ENCODE data around the gene EIF5B.

EIF5B gene

DNA sequence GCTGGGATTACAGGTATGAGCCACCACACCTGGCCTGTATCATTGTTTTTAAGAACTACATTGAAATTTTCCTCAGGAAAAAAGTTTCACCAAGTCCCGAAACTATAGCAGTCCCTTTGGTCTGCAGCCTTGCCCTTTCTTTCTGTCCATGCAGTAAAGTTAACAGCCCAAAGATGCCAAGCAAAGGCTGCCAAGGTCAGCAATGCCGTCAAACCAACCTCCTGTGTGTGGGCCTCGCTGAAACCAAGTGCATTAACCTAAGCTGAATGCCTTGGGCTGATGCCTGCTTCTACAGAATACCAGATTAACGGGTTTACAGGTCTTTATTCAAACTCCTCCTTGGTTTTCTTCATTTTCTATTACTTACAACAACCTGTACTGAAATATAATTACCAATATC, 73.1 kb downstream of the EIF5B start:
- DNase-seq = no peak

DNA sequence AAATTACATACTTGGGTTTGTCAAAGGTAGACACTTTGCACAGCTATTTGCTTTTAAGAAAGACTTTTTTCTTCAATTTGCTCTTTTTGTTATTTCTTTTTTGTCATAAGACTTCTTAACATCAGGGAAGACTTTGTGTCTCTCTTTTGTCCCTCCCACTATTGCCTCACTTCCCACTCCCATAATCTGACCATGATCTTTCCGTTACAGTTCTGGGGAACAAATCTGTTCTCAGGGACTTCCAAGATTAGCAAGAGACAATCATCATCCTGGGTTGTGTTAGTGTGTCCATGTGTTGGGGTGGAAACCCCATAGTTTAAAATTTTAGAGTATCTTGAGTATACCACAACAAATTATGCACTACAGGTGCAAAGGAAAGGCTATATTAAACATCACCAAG, 77.4 kb downstream of the EIF5B start:
- no peak for DNase-seq

DNA sequence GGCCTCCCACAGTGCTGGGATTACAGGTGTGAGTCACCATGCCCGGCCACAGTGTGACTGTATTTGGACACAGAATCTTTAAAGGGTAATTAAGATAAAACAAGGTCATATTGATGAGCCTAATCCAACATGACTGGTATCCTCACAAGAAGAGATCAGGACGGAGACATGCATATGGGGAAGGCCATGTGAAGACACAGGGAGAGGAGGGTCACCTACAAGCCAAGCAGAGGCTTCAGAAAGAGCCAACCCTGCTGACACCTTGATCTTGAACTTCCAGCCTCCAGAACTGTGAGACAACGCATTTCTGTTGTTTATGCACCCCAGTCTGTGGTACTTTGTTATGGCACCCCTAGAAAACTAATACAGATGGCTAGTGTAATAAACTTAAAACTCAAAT, 80.2 kb downstream of the EIF5B start:
- no peak for DNase-seq

DNA sequence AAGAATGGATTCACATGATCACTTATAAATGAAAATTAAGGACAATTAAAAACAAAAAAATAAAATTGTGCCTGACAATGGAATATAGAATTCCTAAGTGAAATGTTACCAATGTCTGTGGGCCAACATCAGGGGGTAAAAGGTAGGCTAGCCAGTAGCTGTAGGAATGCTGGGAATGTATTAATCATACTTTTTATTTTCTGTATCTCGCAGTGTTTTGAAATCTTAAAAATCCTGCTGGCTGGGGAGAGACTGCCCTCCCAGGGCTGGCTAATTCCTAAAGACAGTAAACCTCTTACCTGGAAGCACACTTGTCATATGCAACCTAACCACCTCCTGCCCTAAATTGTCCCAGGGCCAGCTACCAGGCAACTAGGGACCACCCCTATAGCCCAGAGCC, 82.8 kb downstream of the EIF5B start:
- DNase-seq = no peak

DNA sequence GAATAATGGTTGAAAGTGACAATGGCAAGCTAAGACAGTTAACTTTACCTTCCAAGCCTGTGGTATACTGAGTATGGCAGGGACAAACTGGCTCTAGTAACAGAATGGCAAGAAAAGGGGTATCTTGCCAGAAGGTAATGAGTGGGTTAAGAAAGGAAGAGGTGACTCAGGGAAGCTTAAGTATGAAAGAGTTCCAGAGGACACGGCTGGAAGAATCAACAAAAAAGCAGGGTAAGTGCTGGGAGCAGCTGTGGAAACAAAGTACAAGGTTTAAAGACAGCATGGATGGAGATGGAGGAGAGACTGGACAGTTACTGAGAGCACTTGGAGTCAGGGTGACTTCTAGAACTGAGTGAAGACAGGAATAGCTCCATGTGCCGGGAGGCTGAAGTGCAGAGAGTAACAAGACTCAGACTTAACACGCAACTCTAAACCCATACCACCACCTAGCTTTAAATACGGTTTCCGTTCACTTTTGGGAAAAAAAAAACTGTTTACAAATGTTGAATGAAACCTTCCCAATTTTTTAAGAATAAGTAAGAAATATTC, 83.6 kb downstream of the EIF5B start:
- no peak for DNase-seq

DNA sequence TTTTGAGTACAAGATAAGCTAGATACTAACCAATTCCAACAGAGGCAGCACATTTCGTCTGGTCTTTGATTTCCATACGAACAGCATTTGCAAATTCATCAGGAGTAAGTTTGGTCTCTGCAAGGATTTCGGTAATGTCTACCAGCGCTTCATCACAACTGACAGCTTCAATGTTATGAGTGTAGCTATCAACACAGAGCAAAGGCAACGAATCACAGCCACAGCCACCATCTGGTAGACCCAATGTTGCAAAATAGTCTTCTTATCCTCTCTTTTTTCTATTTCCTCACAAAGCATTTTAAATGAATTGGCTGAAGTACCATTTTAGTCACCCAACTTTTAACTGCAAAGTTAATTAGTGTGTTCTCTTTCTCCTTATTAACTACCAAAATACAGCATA, 84.3 kb downstream of the EIF5B start:
- no peak for DNase-seq

DNA sequence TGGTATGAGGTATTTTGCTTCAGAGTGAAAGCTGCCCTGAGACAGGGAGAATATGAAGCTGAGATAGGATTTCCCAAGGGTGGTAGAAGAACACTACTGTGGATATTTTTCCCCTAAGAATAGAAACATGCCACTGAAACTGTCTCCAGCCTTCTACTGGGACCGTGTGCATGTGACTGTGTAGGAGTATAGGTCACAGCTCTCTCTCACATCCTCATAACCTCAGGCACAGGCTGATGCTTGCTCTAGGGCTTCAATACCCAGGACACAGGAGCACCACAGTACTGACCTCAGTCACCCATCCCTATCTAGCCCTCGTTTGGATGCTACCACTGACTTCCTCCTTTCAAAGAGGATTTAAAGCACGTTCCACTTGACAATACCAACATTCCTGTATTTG, 85.4 kb downstream of the EIF5B start:
- DNase-seq = no peak

DNA sequence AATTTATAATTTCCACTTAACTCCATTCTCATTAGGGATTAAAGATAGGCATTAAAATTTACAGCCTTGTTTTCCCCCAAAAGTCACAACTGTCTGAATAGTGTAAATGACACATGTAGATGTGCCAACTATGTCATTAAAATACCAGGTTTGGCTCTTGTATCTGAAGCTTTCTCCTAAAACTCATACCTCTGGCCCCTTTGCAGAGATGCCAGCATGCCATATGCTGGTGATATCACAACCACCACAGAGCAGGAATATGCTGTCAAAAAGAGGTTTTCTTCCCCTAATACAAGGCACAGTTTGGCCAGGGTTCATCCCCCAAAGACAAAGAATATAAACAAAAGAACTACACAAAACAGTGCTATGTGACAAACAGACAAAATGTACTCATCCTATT, 87.2 kb downstream of the EIF5B start:
- no peak for DNase-seq

DNA sequence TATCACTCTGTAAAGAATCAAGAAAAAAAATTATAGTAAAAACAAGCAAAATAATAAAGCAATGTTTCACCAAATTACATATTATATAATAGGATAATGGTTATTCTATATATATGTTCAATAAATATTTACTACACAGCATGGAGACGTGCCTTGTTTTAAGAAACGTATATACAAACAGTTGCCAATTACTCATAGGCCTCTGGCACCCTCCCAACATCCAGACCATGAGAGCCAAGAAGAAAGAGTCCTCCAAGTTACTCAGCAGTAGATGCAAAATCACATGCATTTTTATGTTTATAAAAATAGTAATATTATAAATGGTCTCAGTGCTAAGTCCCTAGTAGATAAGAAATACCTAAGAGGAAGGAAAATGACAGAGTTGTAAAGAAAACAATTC, 87.8 kb downstream of the EIF5B start:
- DNase-seq = no peak

DNA sequence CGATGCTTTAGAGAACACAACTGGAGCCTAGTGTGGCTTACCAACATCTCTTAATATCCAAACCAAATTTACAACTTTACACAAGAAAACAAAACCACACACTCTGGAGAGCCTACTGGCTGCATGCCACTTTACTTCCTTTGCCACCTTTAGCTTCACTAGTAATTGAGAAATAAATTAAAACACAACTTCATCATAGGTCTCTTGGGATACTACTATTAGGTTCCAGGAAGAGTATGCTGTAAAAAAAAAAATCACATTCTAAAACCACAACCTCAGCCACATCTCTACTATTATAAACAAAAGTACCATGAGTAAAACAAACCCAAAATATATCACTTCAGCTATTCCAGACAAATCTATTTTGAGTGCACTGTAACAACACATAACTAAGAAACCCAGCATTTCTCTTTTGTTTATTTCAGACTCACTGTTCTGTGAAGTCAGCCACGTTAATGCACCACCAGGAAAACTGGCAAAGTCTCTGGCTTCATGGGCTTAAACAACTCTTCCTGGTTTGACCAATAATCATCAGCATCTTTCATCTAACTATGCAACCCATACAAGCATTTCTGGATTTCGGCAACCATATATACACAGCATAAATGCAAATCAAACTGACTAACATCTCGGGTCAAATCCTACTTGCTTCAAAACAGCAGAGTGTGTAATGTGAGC, 93.6 kb downstream of the EIF5B start:
- no peak for DNase-seq

DNA sequence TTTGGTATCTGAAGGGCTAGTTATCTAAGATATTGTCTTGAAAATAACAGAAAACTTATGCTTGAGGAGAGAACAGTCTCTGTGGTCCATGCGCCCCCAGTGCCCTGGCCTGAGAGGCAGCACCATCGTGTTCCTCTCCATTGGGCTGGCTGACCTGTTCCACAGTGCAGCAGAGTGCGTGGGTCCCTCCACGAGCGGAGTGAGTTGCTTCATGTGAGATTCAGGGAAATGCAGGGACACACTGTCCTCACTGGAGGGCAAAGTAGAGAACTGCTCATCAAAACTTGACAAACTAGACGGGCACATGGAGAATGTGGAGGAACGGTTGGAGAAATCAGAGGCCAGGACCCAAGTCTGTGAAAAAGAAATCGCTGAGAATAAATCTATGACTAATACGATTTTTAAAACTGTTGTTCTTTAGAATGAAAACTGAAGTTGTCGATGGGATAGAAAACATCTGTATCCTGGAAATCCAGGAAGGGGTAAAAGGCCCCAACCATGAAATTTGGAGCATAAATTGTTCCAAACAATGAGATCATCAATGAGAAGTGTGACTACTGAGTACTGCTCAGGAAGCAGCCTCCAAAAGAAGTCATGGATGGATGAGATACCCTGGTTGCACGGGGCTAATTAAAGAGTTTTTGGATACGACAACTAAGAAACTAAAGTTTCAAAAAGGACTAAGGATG, 94.5 kb downstream of the EIF5B start:
- no peak for DNase-seq

DNA sequence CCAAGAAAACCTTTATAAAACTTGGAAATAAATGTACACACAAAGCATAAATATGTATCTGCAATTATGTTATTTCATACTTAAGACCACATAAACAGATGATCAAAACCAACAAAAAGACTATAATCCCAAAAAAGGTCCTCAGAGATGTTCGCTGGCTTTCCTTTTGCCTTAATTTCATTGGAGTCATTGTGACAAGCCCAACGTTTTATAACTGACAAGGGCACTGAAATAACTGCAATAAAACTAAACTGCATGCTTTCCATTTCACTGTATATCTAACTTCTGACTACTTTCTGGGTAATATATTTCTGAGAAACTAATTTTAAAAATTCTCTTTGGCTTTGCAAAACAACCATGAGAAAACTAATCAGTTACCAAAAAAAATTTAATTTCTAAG, 96.2 kb downstream of the EIF5B start:
- no peak for DNase-seq

DNA sequence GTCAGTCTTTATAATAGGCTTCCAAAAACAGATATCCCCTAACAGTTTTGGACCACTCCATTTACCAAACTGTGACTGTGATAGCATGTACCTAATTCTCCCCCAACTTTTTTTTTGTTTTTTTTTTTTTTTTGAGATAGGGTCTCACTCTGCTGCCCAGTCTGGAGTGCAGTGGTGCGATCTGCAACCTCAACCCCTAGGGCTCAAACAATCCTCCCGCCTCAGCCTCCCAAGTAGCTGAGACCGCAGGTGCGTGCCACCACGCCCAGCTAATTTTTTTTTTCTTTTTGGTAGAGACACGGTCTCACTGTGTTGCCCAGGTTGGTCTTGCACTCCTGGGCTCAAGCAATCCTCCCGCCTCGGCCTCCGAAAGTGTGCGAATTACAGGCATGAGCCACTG, 99.7 kb downstream of the EIF5B start:
- DNase-seq = no peak

DNA sequence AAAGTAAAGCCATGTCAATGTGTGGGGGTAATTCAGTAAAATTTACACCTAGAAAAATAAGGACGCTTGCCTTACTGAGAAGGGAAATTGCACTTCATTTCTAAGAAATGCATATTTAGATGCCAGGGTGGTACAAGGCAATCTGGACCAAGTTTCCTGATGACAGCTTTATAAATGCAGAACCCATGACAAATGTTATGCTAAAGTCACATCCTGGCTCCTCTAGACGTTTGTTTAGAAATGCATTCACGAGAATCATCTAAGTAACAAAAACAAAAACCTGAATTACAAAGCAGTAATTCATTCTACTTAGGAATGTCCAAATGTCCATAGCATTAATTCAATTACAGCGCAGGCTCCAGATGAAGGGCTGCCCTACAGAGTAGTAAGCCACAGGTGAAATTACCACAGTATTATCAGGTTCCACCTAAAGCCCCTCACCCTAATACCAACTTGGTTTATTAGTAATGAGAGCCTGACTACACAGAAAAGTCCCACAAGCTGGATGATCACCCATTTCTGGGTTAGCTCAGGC, 102.8 kb downstream of the EIF5B start:
- no peak for DNase-seq

DNA sequence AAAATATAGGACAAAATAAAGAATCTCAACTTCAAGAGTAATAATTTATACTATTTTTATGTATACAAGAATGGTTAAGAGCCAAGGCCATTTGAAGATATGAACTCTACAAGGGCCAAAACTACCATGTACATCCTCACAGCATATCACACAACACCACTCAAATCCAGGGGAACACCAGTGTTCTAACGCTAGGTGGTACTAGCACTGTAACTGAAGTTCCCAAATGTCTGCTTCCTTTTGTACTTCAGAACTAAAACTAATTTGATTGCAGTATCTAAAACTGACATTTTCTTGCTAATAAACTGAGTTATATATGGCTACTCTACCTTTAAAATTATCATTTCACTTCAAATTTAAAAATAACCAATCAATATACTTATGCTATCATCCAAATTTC, 105.6 kb downstream of the EIF5B start:
- DNase-seq = no peak

DNA sequence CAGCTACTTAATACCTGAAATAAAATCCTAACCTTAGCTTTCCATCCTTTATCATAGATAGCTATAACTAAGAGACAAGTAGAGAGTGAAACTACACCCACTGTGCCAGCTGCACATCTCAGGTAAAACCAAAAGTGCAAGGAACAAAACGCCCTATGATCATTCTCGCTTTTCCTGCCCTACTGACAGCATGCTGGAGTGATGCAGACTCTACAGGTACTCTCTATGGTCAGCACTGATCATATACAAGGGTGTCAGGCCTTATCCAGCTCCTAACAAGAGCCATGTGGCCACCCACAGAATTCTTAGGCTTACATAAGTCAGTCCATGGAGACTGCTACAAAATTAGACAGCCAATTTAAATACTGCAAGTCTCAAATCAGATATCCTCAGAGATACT, 107.0 kb downstream of the EIF5B start:
- no peak for DNase-seq

DNA sequence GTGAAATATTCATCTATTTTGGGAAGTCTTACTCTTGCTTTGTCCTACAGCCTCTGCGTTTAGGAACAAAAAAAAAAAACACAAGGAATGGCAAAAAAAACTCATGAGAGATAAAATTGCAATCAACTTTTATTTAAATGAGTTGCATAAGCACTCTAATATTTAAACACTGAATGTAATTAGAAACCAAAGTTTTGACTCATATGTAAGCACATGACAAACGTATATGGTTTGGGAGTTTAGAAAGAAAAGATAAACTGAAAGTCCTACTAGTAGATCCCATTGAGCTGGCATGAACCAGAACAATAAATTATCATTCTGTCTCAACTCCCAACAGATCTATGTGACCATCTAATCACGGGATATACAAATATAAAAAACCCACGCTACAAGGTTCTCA, 107.9 kb downstream of the EIF5B start:
- no peak for DNase-seq

DNA sequence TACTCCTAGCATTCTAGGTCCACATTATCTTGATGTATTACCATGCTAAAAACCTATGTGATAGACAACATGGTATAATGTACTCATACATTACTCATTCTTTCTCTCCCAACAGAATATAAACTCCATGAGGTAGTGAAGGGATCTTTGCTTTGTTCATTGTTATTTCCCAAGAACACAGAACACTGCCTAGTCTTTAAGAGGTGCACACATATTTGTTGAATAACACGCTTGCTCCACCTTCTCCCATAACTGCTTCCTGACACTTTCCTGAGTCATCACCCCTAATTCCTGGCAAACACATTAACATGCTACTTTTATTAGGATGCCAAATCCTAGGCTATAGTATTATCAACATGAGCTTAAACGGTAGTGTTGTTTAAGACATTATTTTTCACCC, 111.4 kb downstream of the EIF5B start:
- DNase-seq = no peak

DNA sequence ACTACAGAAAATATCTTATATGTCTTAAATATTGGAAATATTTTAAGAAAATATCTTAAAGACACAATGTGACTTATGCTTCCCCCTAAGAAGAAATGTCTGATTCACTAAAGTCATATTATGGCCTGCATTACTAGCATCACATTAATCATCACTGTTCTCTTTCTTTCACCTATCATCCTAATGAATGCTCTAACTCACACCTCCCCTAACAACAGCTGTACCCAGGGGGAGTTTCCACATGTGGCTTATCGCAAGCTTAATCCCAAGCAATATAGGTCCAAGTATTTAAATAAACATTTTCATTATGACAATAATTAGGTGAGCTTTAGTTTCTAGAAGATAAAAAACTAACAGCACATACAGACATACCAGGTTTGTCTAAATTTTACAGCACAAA, 113.0 kb downstream of the EIF5B start:
- DNase-seq = no peak

Data from activated T-cell treated with anti-CD3 and anti-CD28 coated beads, Interleukin-2, amount 50 U/mL, for 1 hour (primary cell).